Vagina (tissue), 2 donors: ENCODE data around the gene PSRC1.

Source experiments
- POLR2A ChIP-seq, 2 donors: fragments of 450-650 bp; IDR thresholded peaks; one replicate each; pipeline ENCODE4 v1.6.1; 2017; ENCODE audit warnings: antibody characterized with exemption in 2 of 2, mild to moderate bottlenecking in 2 of 2, moderate library complexity in 2 of 2
- TF ChIP-seq, protein P1 (sequence below), 3 experiments: fragments of 450-650 bp in 2 of 3; fragments of 200-600 bp in 1 of 3; sonication (generic) in 1 of 3; IDR thresholded peaks; one replicate each; pipeline ENCODE4 v1.5.1; 2017 to 2019; ENCODE audit warnings: antibody characterized with exemption in 3 of 3, mild to moderate bottlenecking in 2 of 3, moderate library complexity in 2 of 3

GRCh38 chr1:109298666-109299557 lies 16.0 kb upstream of the PSRC1 start:
- TF ChIP-seq, protein P1, sequence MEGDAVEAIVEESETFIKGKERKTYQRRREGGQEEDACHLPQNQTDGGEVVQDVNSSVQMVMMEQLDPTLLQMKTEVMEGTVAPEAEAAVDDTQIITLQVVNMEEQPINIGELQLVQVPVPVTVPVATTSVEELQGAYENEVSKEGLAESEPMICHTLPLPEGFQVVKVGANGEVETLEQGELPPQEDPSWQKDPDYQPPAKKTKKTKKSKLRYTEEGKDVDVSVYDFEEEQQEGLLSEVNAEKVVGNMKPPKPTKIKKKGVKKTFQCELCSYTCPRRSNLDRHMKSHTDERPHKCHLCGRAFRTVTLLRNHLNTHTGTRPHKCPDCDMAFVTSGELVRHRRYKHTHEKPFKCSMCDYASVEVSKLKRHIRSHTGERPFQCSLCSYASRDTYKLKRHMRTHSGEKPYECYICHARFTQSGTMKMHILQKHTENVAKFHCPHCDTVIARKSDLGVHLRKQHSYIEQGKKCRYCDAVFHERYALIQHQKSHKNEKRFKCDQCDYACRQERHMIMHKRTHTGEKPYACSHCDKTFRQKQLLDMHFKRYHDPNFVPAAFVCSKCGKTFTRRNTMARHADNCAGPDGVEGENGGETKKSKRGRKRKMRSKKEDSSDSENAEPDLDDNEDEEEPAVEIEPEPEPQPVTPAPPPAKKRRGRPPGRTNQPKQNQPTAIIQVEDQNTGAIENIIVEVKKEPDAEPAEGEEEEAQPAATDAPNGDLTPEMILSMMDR (IDR thresholded peaks at IDR 0.05) = no peak
- no peak for TF ChIP-seq POLR2A (IDR thresholded peaks at IDR 0.05)
